ENCODE data around the gene ADAMTS9.

Gene ADAMTS9

GRCh38 chr3:64571982-64572381, 115.8 kb downstream of the ADAMTS9 start:
- Histone ChIP-seq H3K4me2 (ENCODE audit: low read depth, low read length, poor library complexity, severe bottlenecking) (no peak overlapping the region), H4K20me1 (ENCODE audit: insufficient read depth, low read length, poor library complexity, severe bottlenecking) (no peaks in the 10 kb centered on the region), H3K4me3 (ENCODE audit: low read length, poor library complexity, severe bottlenecking) (no peak overlapping the region), H3F3A (ENCODE audit: low read depth) (no peaks in the 10 kb centered on the region), H3K36me3 (ENCODE audit: insufficient read depth, low read length) (no peaks in the 10 kb centered on the region), H3K79me2 (ENCODE audit: insufficient read depth, low read length) (no peaks in the 10 kb centered on the region), H3K9ac (ENCODE audit: low read depth, low read length, poor library complexity, severe bottlenecking) (no peak overlapping the region), H3K4me1 (ENCODE audit: insufficient read depth, low read length, poor library complexity, severe bottlenecking) (no peaks in the 10 kb centered on the region), H3K27me3 (ENCODE audit: insufficient read depth, low read length, poor library complexity, severe bottlenecking) (no peaks in the 10 kb centered on the region), H3K9me3 (ENCODE audit: insufficient read depth, low read depth, low read length) (no peaks in the 10 kb centered on the region), H3K9me2 (replicated peaks; ENCODE audit: low read depth, low read length) (no peaks in the 10 kb centered on the region), H2AFZ (ENCODE audit: low read length) (no peak overlapping the region)
- TF ChIP-seq EZH2phosphoT487 (IDR thresholded peaks at IDR 0.05; ENCODE audit: borderline replicate concordance) = no peak
- TF ChIP-seq CTCF (conservative IDR thresholded peaks at IDR 0.05; ENCODE audit: low read length) = no peak

- H3K4me3 ChIP-seq (ENCODE audit: low read length, poor library complexity, severe bottlenecking) = no peak overlapping the region
- H3K4me1 ChIP-seq (ENCODE audit: insufficient read depth, low read length, poor library complexity, severe bottlenecking) = no peaks in the 10 kb centered on the region
- H3K9me2 ChIP-seq (replicated peaks; ENCODE audit: low read depth, low read length) = no peaks in the 10 kb centered on the region
- no peaks in the 10 kb centered on the region for H3F3A ChIP-seq (ENCODE audit: low read depth)
- no peak for TF ChIP-seq CTCF (conservative IDR thresholded peaks at IDR 0.05; ENCODE audit: low read length)
- TF ChIP-seq EZH2phosphoT487 (IDR thresholded peaks at IDR 0.05; ENCODE audit: borderline replicate concordance) = no peak
- no peaks in the 10 kb centered on the region for H3K27me3 ChIP-seq (ENCODE audit: insufficient read depth, low read length, poor library complexity, severe bottlenecking)
- H3K4me2 ChIP-seq (ENCODE audit: low read depth, low read length, poor library complexity, severe bottlenecking) = no peak overlapping the region
- no peaks in the 10 kb centered on the region for H3K36me3 ChIP-seq (ENCODE audit: insufficient read depth, low read length)
- no peak overlapping the region for H3K9ac ChIP-seq (ENCODE audit: low read depth, low read length, poor library complexity, severe bottlenecking)
- no peaks in the 10 kb centered on the region for H3K79me2 ChIP-seq (ENCODE audit: insufficient read depth, low read length)
- H2AFZ ChIP-seq (ENCODE audit: low read length) = no peak overlapping the region
- H4K20me1 ChIP-seq (ENCODE audit: insufficient read depth, low read length, poor library complexity, severe bottlenecking) = no peaks in the 10 kb centered on the region
- no peaks in the 10 kb centered on the region for H3K9me3 ChIP-seq (ENCODE audit: insufficient read depth, low read depth, low read length)
These were observed 118.8 kb downstream of the ADAMTS9 start for GRCh38 chr3:64568895-64569517.

- TF ChIP-seq EZH2phosphoT487 (IDR thresholded peaks at IDR 0.05; ENCODE audit: borderline replicate concordance) = no peak
- no peak for TF ChIP-seq CTCF (conservative IDR thresholded peaks at IDR 0.05; ENCODE audit: low read length)
- Histone ChIP-seq H4K20me1 (ENCODE audit: insufficient read depth, low read length, poor library complexity, severe bottlenecking) (no peaks in the 10 kb centered on the region), H3K4me2 (ENCODE audit: low read depth, low read length, poor library complexity, severe bottlenecking) (no peak overlapping the region), H3F3A (ENCODE audit: low read depth) (no peaks in the 10 kb centered on the region), H2AFZ (ENCODE audit: low read length) (no peak overlapping the region), H3K9ac (ENCODE audit: low read depth, low read length, poor library complexity, severe bottlenecking) (no peak overlapping the region), H3K9me3 (ENCODE audit: insufficient read depth, low read depth, low read length) (no peaks in the 10 kb centered on the region), H3K79me2 (ENCODE audit: insufficient read depth, low read length) (no peaks in the 10 kb centered on the region), H3K27me3 (ENCODE audit: insufficient read depth, low read length, poor library complexity, severe bottlenecking) (no peaks in the 10 kb centered on the region), H3K4me3 (ENCODE audit: low read length, poor library complexity, severe bottlenecking) (no peak overlapping the region), H3K9me2 (replicated peaks; ENCODE audit: low read depth, low read length) (no peaks in the 10 kb centered on the region), H3K4me1 (ENCODE audit: insufficient read depth, low read length, poor library complexity, severe bottlenecking) (no peaks in the 10 kb centered on the region), H3K36me3 (ENCODE audit: insufficient read depth, low read length) (no peaks in the 10 kb centered on the region)
These were observed 120.9 kb downstream of the ADAMTS9 start for GRCh38 chr3:64566859-64567258.

Data from Loucy (cell line).